HG02588 (cell line): Measurements from ENCODE around the gene FBXL7.

Source experiments
- ATAC-seq: cut with Tn5 transposase; IDR thresholded peaks from one replicate; pipeline ENCODE4 v1.9.1; 2021; ENCODE audit warnings: mild to moderate bottlenecking, moderate library complexity; ENCODE audit not compliant: unreplicated experiment

FBXL7 gene

GRCh38 chr5:15610216-15610615 lies 110.2 kb downstream of the FBXL7 start:
- ATAC-seq: no peak

GRCh38 chr5:15611008-15611407 lies 111.0 kb downstream of the FBXL7 start:
- ATAC-seq: no peak

GRCh38 chr5:15612915-15613635 lies 113.1 kb downstream of the FBXL7 start:
- no peak for ATAC-seq

- ATAC-seq: no peak
Measured at GRCh38 chr5:15614679-15615078, 114.7 kb downstream of the FBXL7 start.

- no peak for ATAC-seq
Measured at GRCh38 chr5:15615859-15616258, 115.9 kb downstream of the FBXL7 start.

GRCh38 chr5:15618938-15619337 lies 119.0 kb downstream of the FBXL7 start:
- no peak for ATAC-seq

GRCh38 chr5:15620501-15620900 lies 120.5 kb downstream of the FBXL7 start:
- no peak for ATAC-seq

GRCh38 chr5:15621094-15621493 lies 121.1 kb downstream of the FBXL7 start:
- no peak for ATAC-seq

DNA sequence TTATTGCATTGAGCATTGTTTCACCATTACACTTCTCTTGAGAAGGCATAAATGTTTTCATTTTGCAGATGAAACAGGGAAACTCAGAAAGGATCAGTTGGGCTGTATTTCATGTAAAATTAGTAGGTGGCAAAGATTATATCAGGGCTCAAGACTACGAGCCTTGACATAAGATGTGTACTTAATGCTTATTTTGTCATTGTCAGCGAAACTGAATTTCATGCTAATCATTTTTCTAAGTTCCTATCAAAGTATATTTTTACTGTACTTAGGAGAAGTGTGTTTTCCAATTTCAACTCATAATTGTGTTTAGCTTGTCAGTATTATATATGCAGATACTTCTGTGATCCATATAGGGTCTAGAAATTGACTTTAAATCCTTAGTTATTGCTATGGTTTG lies 123.8 kb downstream of the FBXL7 start:
- no peak for ATAC-seq

DNA sequence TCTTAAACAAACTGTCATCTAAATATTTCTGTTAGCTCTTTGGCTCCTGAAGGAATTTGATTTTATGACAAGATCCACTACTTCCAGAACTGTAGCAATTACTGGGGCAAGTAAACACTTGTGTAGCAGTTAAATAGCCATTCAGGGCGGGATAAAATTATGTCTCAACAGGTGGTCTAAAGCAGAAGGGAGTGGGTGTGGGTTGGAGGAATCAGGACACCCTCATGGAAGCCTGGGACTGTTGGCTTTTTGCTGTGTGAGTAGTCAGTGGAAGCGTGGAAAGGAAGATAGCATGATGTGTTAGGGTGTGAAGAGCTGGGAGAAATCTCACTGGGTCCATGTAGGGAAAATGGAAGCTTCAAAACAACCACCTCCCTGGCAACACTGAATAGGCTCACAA lies 127.1 kb downstream of the FBXL7 start:
- ATAC-seq: no peak

DNA sequence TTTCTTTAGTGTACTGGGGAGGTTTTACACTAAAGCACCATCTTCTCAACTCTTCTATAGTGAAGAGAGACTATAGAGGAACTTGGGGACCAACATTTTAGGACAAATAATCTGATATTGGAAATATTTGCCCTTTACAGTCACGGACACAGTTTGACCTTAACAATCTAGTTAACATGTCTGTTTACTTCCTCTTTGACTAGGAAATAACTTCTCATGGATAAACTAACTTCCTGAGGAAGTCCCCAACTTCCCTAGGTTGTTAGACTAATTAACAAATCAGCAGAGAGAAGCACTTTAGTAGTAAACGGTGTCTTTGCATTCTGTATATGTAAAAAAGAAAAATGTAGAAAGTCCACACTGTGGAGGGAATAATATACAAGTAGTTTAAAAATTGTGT lies 127.7 kb downstream of the FBXL7 start:
- no peak for ATAC-seq

GRCh38 chr5:15630441-15630840 lies 130.5 kb downstream of the FBXL7 start:
- no peak for ATAC-seq

- no peak for ATAC-seq
Measured at GRCh38 chr5:15634591-15635288, 134.8 kb downstream of the FBXL7 start.

DNA sequence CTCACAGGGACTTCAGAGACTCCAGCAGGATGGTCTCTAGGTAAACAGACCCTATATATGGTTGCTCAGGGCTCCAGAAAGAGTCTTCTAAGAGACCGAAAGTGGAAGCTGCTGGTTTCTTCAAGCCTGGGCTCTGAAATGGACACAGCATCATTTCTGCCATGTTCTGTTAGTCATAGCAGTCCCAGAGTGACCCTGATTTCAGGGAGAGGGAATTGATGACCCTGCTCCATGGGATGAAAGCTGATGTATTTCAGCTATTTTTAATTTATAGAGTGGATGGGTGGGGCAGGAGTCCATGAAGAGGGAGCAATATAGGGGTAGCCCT lies 135.3 kb downstream of the FBXL7 start:
- ATAC-seq: no peak

DNA sequence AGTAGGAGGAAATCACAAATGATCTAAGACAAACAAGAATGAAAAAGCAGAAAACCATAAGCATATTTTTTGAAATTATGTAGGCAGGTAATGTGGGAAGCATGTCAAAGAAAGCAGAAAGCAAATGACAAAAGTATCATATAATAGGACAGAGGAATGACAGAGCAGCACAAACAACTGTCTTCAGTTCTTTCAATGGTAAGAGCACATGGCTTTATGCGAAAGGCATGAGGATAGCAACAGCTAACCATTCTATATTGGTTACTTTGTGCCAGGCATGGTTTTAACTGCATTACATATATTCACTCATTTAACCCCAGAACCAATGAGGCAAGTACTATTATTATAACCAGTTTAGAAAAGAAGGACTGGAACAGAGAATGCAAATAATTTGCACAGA lies 137.4 kb downstream of the FBXL7 start:
- no peak for ATAC-seq

GRCh38 chr5:15637886-15638285 lies 137.9 kb downstream of the FBXL7 start:
- ATAC-seq: no peak

DNA sequence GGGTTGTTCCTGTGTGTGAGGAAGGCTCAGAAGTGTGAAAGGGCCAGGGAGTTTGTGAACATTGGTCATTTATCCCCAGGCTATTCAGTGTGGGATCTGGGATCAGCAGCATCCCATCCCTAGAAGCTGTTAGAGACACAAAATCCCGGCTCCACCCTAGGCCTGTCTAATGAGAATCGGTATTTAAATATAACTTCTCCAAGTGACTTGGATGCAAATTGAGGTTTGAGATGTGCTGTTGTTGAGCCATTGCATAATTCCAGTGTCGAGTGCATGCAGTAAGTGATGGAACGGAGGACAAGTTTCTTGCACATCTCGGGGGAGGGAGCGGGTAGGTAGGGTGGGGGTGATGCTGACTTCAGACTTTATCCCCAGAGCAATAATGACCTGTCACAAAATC lies 138.3 kb downstream of the FBXL7 start:
- ATAC-seq: no peak

DNA sequence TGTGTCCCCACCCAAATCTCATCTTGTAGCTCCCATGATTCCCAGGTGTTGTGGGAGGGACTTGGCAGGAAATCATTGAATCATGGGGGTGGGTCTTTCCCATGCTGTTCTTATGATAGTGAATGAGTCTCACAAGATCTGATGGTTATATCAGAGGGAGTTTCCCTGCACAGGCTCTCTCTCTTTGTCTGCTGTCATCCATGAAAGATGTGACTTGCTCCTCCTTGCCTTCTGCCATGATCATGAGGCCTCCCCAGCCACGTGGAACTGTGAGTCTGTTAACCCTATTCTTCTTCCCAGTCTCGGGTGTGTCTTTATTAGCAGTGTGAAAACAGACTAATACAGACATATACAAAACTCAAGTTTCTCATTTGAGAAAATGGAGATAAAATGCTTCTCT lies 139.3 kb downstream of the FBXL7 start:
- no peak for ATAC-seq

DNA sequence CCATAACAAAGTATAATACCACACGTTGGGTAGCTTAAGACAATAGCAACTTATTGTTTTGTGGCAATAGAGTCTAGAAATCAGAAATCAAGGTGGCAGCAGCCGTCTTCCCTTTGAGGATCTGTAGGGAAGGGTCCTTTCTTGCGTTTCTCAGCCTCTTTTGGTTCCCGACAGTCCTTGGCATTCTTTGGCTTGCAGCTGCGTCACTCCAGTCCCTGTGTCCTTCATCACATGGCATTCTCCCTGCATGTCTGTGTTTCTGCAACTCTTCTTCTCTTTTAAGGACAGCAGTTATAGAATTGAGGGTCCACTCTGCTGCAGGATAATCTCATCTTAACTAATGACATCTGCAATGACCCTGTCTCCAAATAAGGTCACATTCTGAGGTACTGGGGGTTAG lies 140.1 kb downstream of the FBXL7 start:
- ATAC-seq: no peak

- ATAC-seq: no peak
Measured at GRCh38 chr5:15643731-15644130, 143.8 kb downstream of the FBXL7 start.

GRCh38 chr5:15645381-15646160 lies 145.6 kb downstream of the FBXL7 start:
- no peak for ATAC-seq

DNA sequence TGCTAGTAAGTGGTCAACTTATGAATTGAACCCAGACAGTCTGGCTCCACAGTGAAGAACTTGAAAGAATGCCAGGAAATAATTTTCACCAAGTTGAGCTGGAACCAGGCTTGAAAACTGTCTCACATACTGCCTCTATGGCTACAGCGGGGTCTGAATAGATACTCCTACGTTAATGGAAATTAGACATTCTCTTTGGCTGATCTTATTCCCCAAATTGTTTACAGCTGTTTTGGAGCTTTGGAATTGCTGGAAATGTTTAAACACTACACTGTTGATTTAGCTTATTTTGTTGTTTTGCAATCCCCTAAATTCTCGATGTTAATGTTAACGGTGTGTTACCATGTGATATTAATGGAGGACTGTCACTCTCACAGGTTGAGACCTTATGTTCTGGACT lies 146.4 kb downstream of the FBXL7 start:
- ATAC-seq: no peak
